Lower leg skin (tissue), 3 donors: ENCODE data around the gene PITPNM3.

Experiments
- POLR2A ChIP-seq, 2 donors: fragments of 450-650 bp; IDR thresholded peaks; one replicate each; pipeline ENCODE4 v1.6.1; 2016 to 2017; ENCODE audit warnings: antibody characterized with exemption in 2 of 2, mild to moderate bottlenecking in 1 of 2, moderate library complexity in 1 of 2
- TF ChIP-seq, protein P1 (sequence below), 3 donors: fragments of 450-650 bp; IDR thresholded peaks; one replicate each; pipeline ENCODE4 v1.5.1; 2016; ENCODE audit warnings: antibody characterized with exemption in 3 of 3, mild to moderate bottlenecking in 3 of 3, moderate library complexity in 2 of 3

DNA sequence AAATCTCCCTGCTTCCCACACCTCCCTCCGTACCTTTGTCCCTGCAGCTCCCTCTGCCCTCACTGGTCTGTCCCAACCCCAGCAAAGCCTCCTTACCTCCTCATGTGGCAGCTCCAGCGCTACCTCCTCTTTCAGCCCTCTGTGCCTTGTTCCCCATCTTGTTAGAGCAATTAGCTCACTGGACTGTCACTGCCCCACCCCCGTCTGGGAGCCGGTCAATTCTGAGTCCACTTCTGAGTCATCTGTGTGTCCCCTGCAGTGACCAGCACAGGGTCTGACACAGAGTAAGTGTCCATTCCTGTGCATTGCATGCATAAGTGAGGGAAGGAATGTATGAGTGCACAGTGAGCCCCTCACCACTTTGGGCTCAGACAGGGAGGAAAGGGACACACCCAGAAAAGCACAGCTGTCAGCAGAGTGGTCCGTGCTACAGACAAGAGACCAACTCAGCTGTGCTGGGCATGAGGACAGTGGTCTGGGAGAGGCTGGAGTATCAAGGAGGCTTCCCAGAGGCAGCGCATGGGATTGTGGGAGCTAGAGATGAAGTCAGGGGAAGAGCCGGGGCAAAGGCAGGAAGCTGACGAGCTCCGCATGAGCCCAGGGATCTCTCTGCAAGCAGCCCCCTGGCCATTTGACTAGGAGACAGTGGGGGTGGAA lies 45.9 kb downstream of the PITPNM3 start:
- TF ChIP-seq, protein P1, sequence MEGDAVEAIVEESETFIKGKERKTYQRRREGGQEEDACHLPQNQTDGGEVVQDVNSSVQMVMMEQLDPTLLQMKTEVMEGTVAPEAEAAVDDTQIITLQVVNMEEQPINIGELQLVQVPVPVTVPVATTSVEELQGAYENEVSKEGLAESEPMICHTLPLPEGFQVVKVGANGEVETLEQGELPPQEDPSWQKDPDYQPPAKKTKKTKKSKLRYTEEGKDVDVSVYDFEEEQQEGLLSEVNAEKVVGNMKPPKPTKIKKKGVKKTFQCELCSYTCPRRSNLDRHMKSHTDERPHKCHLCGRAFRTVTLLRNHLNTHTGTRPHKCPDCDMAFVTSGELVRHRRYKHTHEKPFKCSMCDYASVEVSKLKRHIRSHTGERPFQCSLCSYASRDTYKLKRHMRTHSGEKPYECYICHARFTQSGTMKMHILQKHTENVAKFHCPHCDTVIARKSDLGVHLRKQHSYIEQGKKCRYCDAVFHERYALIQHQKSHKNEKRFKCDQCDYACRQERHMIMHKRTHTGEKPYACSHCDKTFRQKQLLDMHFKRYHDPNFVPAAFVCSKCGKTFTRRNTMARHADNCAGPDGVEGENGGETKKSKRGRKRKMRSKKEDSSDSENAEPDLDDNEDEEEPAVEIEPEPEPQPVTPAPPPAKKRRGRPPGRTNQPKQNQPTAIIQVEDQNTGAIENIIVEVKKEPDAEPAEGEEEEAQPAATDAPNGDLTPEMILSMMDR (IDR thresholded peaks at IDR 0.05) = no peak
- no peak for TF ChIP-seq POLR2A (IDR thresholded peaks at IDR 0.05)
